HG03575 (cell line): ENCODE measurements around the gene CENPU.
"Not testable (repeated sequence)": the region's sequence is repeated elsewhere in the genome, so short reads cannot be mapped to it uniquely, and the experiment has no call there.

Experiments
- ATAC-seq: cut with Tn5 transposase; IDR thresholded peaks from one replicate; pipeline ENCODE4 v1.9.1; 2021; ENCODE audit not compliant: unreplicated experiment, insufficient number of reproducible peaks, low FRiP score; ENCODE audit errors: extremely low read depth

The CENPU gene

GRCh38 chr4:184675821-184676492 is 57.9 kb downstream of the CENPU start:
- no peak for ATAC-seq

GRCh38 chr4:184675018-184675417 is 58.9 kb downstream of the CENPU start:
- ATAC-seq = no peak

- no peak for ATAC-seq
Observed at GRCh38 chr4:184674011-184674410, 59.9 kb downstream of the CENPU start.

- ATAC-seq = no peak
Observed at GRCh38 chr4:184672741-184673140, 61.2 kb downstream of the CENPU start.

GRCh38 chr4:184671101-184671500 is 62.8 kb downstream of the CENPU start:
- no peak for ATAC-seq

- no peak for ATAC-seq
Observed at GRCh38 chr4:184669251-184669650, 64.6 kb downstream of the CENPU start.

- no peak for ATAC-seq
Observed at GRCh38 chr4:184668511-184669114, 65.3 kb downstream of the CENPU start.

GRCh38 chr4:184668096-184668495 is 65.8 kb downstream of the CENPU start:
- ATAC-seq = no peak

- no peak for ATAC-seq
Observed at GRCh38 chr4:184666670-184667069, 67.2 kb downstream of the CENPU start.

- ATAC-seq = no peak
Observed at GRCh38 chr4:184664445-184665210, 69.3 kb downstream of the CENPU start.

GRCh38 chr4:184662236-184662635 is 71.7 kb downstream of the CENPU start:
- no peak for ATAC-seq

- no peak for ATAC-seq
Observed at GRCh38 chr4:184660978-184661377, 72.9 kb downstream of the CENPU start.

- ATAC-seq = not testable (repeated sequence)
Observed at GRCh38 chr4:184657820-184658219, 76.1 kb downstream of the CENPU start.

- no peak for ATAC-seq
Observed at GRCh38 chr4:184657144-184657543, 76.8 kb downstream of the CENPU start.

- ATAC-seq = no peak
Observed at GRCh38 chr4:184655889-184656869, 77.7 kb downstream of the CENPU start.

GRCh38 chr4:184653650-184654049 is 80.2 kb downstream of the CENPU start:
- ATAC-seq = no peak

GRCh38 chr4:184652681-184653080 is 81.2 kb downstream of the CENPU start:
- ATAC-seq = not testable (repeated sequence)

GRCh38 chr4:184651899-184652298 is 82.0 kb downstream of the CENPU start:
- ATAC-seq = no peak
